Measurements from ENCODE around the gene PLCB1. TPM values are rescaled to one million over a fixed set of nuclear protein-coding genes. Genes with fewer than 3 reads are reported as not detected.

Gene PLCB1
- total and polyA plus RNA-seq, 2 experiments from 2014 or later: 14.9 to 20.7 TPM

- no peak for TF ChIP-seq STAT1 (IDR thresholded peaks at IDR 0.05; ENCODE audit: unreplicated experiment)
- no peak for TF ChIP-seq NANOG (IDR thresholded peaks at IDR 0.05; ENCODE audit: borderline replicate concordance)
- TF ChIP-seq CREB1 (CRISPR knock-in tag; IDR thresholded peaks at IDR 0.05; ENCODE audit: low read depth): no peak
- TF ChIP-seq ZNF331 (CRISPR knock-in tag; IDR thresholded peaks at IDR 0.05; ENCODE audit: low read depth): no peak
- no peak for TF ChIP-seq POLR2AphosphoS5 (IDR thresholded peaks at IDR 0.05; ENCODE audit: low read depth)
- no peak for TF ChIP-seq CTCF (conservative IDR thresholded peaks at IDR 0.05; ENCODE audit: low read depth in 2 of 2)
- no peak for TF ChIP-seq ETS1 (IDR thresholded peaks at IDR 0.05)
- no peak for TF ChIP-seq REST (IDR thresholded peaks at IDR 0.05; ENCODE audit: unreplicated experiment)
- TF ChIP-seq ZNF114 (CRISPR knock-in tag; IDR thresholded peaks at IDR 0.05): no peak
- no peak for TF ChIP-seq EZH2 (IDR thresholded peaks at IDR 0.05; ENCODE audit: low read depth, unreplicated experiment)
- no peak overlapping the region for H3K27ac Mint-ChIP-seq
- H3K36me3 Mint-ChIP-seq (ENCODE audit: low read depth): no peaks in the 10 kb centered on the region
- H3K9me2 ChIP-seq (ENCODE audit: insufficient read depth): no peaks in the 10 kb centered on the region; the same call in 1 of the 2 replicates
- ATAC-seq: no peak
- H3K4me1 ChIP-seq (ENCODE audit: insufficient read depth): no peaks in the 10 kb centered on the region
- peaks cover 2% of the 10 kb centered on the region for H3K27me3 Mint-ChIP-seq (ENCODE audit: insufficient read depth, low read depth, poor library complexity)
- no peaks in the 10 kb centered on the region for H3K4me1 Mint-ChIP-seq
- no peak overlapping the region for H3K4me2 ChIP-seq
- H2AFZ ChIP-seq: no peak overlapping the region
- no peak overlapping the region for H3K27ac ChIP-seq (ENCODE audit: low read depth)
- no peaks in the 10 kb centered on the region for H3K36me3 ChIP-seq (ENCODE audit: insufficient read depth)
- no peaks in the 10 kb centered on the region for H4K20me1 ChIP-seq (replicated peaks; ENCODE audit: insufficient read depth)
- no peaks in the 10 kb centered on the region for H3K27me3 ChIP-seq (ENCODE audit: insufficient read depth)
- H3K79me2 ChIP-seq (replicated peaks; ENCODE audit: insufficient read depth): no peaks in the 10 kb centered on the region
- no peaks in the 10 kb centered on the region for H3F3A ChIP-seq (replicated peaks; ENCODE audit: low read depth)
- no peak overlapping the region for H3K4me3 Mint-ChIP-seq
- no peaks in the 10 kb centered on the region; the same call in 2 of the 3 replicates for H3K9me3 Mint-ChIP-seq
- H3K4me3 ChIP-seq: no peak overlapping the region
- DNase-seq (ENCODE audit: low spot score): no peak
These were observed 546.2 kb downstream of the PLCB1 start for GRCh38 chr20:8678098-8678776.
